Fibroblast of pulmonary artery (primary cell): Measurements from ENCODE around the gene LELP1.

Source experiments
- DNase-seq: peaks from one replicate; pipeline ENCODE4 v3.0.0-alpha.2; 2010; ENCODE audit warnings: low read depth
- H3K4me3 ChIP-seq: replicated peaks from 2 replicates; pipeline ENCODE4 v1.5.1; 2011; ENCODE audit warnings: low read depth, mild to moderate bottlenecking, control low read depth, low read length, moderate library complexity
- TF ChIP-seq, protein P1 (sequence below): IDR thresholded peaks from 2 replicates; pipeline ENCODE4 v1.5.1; 2011; ENCODE audit warnings: mild to moderate bottlenecking, control low read depth, low read length, inconsistent platforms; ENCODE audit errors: missing control alignments

Gene LELP1

DNA sequence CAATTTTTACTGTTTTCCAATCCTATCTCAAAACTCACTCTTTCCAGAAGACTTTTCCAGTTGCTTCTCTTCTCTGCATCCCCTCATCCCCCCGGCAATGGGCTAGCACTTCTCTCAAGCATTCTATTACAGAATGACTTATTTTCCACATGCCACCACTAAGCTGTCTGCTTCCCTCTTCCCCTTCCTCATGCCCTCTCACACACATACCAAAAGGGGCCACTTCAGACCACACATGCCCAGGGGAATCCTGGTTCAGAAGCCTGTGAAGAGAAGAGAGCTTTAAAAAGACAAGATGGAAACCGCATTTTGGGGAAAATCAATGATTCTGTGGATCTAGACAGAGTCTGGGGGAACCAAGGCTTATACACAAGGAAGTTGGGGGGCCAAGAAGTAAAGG is 47.9 kb downstream of the LELP1 start:
- DNase-seq, result no peak
- no peak overlapping the region for H3K4me3 ChIP-seq
- TF ChIP-seq, protein P1, sequence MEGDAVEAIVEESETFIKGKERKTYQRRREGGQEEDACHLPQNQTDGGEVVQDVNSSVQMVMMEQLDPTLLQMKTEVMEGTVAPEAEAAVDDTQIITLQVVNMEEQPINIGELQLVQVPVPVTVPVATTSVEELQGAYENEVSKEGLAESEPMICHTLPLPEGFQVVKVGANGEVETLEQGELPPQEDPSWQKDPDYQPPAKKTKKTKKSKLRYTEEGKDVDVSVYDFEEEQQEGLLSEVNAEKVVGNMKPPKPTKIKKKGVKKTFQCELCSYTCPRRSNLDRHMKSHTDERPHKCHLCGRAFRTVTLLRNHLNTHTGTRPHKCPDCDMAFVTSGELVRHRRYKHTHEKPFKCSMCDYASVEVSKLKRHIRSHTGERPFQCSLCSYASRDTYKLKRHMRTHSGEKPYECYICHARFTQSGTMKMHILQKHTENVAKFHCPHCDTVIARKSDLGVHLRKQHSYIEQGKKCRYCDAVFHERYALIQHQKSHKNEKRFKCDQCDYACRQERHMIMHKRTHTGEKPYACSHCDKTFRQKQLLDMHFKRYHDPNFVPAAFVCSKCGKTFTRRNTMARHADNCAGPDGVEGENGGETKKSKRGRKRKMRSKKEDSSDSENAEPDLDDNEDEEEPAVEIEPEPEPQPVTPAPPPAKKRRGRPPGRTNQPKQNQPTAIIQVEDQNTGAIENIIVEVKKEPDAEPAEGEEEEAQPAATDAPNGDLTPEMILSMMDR, result no peak

DNA sequence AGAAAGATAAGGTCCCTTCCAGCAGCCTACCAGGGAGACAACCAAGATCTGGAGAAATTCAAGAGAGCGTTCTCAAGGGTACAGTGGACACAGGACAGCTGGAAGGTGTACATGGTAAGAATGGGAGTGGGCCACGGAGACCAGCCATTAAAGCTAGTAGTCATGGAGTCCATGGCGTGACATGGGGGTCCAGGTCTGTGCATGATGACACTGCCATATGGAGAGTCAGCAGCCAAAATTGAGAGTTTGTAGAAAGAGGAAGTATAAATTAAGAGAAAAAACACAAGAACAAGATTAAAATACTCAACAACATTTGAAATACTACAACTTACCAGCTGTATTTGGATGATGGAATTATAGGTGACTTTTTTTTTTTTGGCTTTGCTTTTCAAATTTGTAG is 48.3 kb downstream of the LELP1 start:
- no peak overlapping the region for H3K4me3 ChIP-seq
- DNase-seq, result no peak
- TF ChIP-seq, protein P1, result no peak

DNA sequence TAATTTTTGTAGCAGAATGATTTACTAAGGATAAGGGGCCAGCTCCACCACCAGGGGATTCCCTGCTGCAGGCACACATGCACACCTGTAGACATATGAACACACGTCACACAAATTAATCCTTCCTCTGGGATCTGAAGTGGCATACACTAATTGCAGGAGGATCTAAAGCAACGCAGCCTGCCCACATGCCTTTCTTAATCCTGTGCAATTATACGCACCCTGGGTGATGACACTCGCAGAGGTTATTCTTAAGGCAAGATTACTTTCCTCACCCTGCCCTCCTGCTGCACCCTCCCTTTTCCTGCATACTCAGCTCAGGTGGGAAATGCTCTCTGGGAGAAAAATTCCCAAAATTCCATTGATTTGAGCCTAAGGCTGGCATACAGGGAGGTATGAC is 48.8 kb downstream of the LELP1 start:
- DNase-seq, result no peak

DNA sequence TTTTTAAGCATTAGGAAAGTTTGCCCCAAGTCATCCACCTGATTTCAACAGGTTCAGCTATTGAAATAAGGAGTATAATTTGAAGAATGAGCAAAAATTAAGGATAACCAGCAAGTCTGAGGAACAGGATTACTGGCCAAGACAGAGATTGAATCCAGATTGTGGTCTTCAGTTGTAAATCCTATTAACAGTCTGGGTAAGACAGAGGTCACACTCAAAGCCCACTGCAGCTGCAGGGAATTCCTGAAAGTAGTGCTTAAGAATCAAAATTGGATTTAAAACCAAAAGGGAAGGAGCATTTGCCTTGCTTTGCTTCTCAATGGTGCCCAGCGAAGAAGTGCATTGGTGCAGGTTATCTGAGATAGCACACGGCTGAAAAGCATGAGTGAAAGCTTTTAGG is 49.8 kb downstream of the LELP1 start:
- no peak for DNase-seq
- no peak overlapping the region for H3K4me3 ChIP-seq
- TF ChIP-seq, protein P1, result no peak

More for the DNA sequence above, 48.8 kb downstream of the LELP1 start:
- H3K4me3 ChIP-seq, result no peak overlapping the region
- TF ChIP-seq, protein P1, result no peak

DNA sequence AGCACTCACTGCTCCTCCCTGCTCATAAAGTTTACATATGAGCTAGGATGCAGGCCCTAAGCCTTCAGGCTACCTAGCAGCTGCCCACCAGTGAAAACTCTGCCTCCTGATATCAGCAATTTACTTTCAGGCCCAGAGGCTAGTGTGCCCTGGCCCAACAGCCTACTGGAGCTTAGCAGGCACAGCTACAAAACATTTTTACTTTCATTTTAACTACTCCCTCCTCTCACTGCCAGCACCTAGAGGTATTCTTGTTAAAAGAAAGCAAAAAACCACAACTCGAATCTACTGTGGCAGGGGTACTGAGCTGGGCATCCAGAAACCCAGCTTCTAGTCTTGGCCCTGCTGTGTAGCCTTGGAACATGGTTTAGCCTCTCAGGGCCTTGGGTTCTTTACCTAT is 50.5 kb downstream of the LELP1 start:
- no peak overlapping the region for H3K4me3 ChIP-seq
- TF ChIP-seq, protein P1, result no peak
- DNase-seq, result no peak
